AG09309 (cell line): ENCODE results near the gene ITGAL.

ENCODE experiments used
- DNase-seq: peaks from one replicate; pipeline ENCODE4 v3.0.0-alpha.2; 2010; ENCODE audit warnings: low read depth
- H3K4me3 ChIP-seq: 2 replicates; pipeline ENCODE4 v1.5.1; 2011; ENCODE audit warnings: mild to moderate bottlenecking, low read depth, low read length, moderate library complexity; ENCODE audit not compliant: control insufficient read depth
- TF ChIP-seq, protein P1 (sequence below): IDR thresholded peaks from 2 replicates; pipeline ENCODE4 v1.5.1; 2011; ENCODE audit warnings: mild to moderate bottlenecking, low read depth, low read length, inconsistent platforms; ENCODE audit not compliant: insufficient read depth, control insufficient read depth; ENCODE audit errors: missing control alignments

The ITGAL gene

DNA sequence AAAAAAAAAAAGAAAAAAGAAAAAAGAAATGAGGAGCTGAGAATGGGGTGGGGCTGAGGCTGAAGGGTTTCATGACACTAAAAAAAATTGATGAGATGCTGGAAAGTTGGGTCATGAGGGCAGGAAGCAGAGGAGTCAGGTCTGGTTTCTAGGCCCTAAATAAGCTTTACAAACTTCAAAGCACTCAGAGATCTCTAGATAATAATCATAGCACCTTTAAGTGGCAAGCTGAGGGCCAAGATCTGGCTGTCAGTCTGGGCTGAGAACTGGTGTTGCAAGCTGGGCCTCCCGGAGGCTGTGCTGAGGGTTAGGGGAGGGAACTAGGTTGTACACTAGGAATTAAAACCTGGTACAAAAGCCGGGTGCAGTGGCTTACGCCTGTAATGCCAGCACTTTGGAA lies 79.2 kb downstream of the ITGAL start:
- no peak overlapping the region for H3K4me3 ChIP-seq
- TF ChIP-seq, protein P1, sequence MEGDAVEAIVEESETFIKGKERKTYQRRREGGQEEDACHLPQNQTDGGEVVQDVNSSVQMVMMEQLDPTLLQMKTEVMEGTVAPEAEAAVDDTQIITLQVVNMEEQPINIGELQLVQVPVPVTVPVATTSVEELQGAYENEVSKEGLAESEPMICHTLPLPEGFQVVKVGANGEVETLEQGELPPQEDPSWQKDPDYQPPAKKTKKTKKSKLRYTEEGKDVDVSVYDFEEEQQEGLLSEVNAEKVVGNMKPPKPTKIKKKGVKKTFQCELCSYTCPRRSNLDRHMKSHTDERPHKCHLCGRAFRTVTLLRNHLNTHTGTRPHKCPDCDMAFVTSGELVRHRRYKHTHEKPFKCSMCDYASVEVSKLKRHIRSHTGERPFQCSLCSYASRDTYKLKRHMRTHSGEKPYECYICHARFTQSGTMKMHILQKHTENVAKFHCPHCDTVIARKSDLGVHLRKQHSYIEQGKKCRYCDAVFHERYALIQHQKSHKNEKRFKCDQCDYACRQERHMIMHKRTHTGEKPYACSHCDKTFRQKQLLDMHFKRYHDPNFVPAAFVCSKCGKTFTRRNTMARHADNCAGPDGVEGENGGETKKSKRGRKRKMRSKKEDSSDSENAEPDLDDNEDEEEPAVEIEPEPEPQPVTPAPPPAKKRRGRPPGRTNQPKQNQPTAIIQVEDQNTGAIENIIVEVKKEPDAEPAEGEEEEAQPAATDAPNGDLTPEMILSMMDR, result no peak
- DNase-seq, result no peak

DNA sequence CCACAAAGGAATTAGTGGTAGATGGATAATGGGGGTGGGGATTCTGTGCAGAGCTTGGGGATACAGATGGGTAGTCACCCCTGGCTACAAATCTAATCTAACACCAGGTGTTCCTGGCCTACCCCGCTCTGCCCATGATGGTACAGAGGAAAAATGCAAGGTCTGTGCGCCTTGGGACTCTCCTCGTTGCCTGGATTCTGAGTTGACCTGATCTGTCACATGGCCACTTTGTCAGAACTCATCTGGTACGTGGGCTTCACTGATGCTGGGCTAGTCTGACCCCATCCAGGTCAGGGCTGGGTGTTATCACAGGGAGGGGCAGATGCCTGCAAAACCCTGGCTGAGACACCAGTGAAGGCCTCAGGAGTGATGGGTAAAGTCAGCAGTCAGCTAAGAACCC lies 80.4 kb downstream of the ITGAL start:
- DNase-seq, result no peak
- no peak overlapping the region for H3K4me3 ChIP-seq

DNA sequence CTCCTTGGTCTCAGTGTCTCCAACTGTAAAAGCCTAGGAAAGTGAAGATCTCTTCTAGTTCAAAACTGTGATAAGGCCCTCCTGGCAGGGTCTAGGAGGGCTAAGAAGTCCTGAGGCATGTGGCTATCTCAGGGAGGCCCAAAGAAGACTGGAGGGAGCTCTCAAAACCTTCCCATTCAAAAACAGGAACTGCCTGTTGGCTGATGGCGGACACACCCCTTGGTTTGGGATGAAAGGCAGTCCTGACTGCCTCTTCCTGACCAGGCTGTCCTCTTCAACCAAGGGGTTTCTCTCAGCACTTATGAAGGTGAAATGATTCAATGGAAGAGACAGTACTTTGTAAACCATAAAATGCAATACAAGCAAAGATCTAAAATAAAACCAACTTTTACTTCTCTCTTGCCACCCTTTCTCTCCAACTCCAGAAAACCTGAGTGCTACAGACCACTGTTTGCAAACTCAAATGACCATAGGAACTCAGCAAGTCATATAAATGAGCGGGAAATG lies 80.9 kb downstream of the ITGAL start:
- TF ChIP-seq, protein P1, result no peak
- DNase-seq, result no peak

More for the DNA sequence above, 80.4 kb downstream of the ITGAL start:
- TF ChIP-seq, protein P1, result no peak

DNA sequence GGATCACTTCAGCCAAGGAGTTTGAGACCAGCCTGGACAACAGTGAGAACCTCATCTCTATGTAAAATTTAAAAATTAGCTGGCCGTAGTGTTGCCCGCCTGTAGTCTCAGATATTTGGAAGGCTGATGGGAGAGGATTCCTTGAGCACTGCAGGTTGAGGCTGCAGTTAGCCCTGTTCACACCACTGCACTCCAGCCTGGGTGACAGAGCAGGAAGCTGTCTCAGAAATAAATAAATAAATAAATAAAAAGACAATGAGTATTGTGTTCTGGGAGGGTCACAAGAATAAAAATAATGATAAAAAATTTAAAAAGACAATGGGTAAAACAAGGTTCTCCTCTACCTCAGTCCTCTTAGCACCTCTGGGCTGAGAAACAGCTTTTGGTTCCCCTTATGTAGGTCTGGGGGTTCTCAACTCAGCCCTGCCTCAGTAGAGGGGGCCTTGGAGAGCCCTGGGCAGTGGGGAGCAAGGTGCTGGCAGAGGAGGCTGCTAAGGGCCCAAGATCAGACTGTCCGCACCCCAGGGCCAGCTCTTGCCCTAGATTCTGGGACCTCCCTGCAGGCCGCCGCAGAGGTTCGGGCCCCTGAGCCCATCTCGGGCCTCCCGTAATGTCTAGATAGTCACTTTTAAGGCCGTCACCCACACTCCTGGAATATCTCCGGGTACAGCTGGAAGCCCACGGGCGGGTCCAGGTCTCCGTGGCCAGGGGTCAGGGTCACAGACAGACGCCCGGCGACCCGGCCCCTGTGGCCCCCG lies 82.2 kb downstream of the ITGAL start:
- no peak overlapping the region for H3K4me3 ChIP-seq
- TF ChIP-seq, protein P1, result no peak
- DNase-seq, result no peak

More for the DNA sequence above, 80.9 kb downstream of the ITGAL start:
- no peak overlapping the region for H3K4me3 ChIP-seq

DNA sequence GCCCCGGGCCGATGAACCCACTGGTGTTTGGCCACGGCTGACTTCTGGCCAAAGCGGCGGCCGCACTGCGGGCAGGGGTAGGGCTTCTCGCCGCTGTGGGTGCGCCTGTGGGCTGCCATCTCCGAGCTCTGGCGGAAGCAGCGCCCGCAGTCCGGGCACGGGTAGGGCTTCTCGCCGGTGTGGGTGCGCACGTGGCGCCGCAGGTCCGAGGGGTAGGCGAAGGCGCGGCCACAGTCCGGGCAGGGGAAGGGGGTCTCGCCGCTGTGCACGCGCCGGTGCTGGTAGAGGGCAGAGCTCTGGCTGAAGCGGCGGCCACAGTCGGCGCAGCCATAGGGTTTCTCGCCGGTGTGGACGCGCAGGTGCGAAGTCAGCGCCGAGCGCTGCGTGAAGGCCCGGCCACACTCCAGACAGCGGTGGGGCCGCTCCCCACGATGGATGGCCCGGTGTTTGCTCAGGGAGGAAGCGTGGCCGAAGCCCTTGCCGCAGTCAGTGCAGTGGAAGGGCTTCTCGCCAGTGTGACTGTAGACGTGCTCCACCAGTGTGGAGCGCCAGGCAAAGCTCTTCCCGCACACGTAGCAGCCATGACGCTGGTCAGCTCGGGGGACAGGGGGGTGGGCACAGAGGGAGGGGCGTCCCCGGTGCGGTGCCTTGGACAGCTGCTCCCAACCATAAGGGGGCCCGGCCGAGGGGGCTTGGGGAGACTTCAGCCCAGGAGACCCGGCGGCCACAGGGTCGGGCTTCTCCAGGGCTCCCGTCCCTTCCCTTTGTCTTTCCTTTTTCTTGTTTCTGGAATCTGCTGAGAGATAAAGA lies 83.0 kb downstream of the ITGAL start:
- TF ChIP-seq, protein P1, result no peak
- no peak for DNase-seq
- H3K4me3 ChIP-seq, result no peak overlapping the region

DNA sequence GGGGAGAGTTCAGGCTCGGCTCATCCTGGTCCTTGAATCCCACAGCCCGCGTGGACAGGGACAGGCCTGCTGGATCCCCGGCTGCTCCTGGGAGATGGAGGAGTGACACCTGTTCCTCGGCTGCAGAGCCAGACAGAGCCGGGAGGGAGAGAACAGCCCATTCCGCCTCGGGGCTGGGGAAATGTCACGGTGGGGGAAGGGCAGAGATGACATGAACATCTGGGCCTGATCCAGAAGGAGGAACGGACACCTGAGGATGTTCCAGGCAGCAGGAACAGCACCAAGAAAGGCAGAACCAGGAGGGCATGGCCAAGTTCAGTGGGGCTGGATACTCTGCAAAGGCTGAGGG lies 83.6 kb downstream of the ITGAL start:
- no peak for DNase-seq
- TF ChIP-seq, protein P1, result no peak
- H3K4me3 ChIP-seq, result no peak overlapping the region
